Measurements from ENCODE around the gene CDK7.
"Not testable (repeated sequence)": the region's sequence is repeated elsewhere in the genome, so short reads cannot be mapped to it uniquely, and the experiment has no call there.

The CDK7 gene

GRCh38 chr5:69234457-69235268 is at the start of gene CDK7:
Gene CDK7, plus strand, starts transcription at chr5:69234886. Its CDS starts 90 bp downstream, at chr5:69234976.
- peak; percentile 91 for DNase-seq (ENCODE audit: low read depth)

GRCh38 chr5:69187342-69187741 is 47.3 kb upstream of the CDK7 start:
- no peak for DNase-seq (ENCODE audit: low read depth)

GRCh38 chr5:69188811-69189161 is 45.9 kb upstream of the CDK7 start:
- no peak for DNase-seq (ENCODE audit: low read depth)

GRCh38 chr5:69189162-69190086 is 45.3 kb upstream of the CDK7 start, which contains the start of gene CENPH:
Gene CENPH, plus strand, starts transcription at chr5:69189583. Its CDS starts 52 bp downstream, at chr5:69189635.
- DNase-seq (ENCODE audit: low read depth), result peak; percentile 87

- DNase-seq (ENCODE audit: low read depth), result no peak
Measured at GRCh38 chr5:69202497-69202896, 32.2 kb upstream of the CDK7 start.

GRCh38 chr5:69206528-69207190 is 28.0 kb upstream of the CDK7 start:
- DNase-seq (ENCODE audit: low read depth), result no peak

GRCh38 chr5:69209602-69210001 is 25.1 kb upstream of the CDK7 start:
- peak; percentile 21 for DNase-seq (ENCODE audit: low read depth)

- no peak for DNase-seq (ENCODE audit: low read depth)
Measured at GRCh38 chr5:69211200-69211599, 23.5 kb upstream of the CDK7 start.

- no peak for DNase-seq (ENCODE audit: low read depth)
Measured at GRCh38 chr5:69212022-69212421, 22.7 kb upstream of the CDK7 start.

- DNase-seq (ENCODE audit: low read depth), result peak; percentile 56
Measured at GRCh38 chr5:69213513-69214215, 21.0 kb upstream of the CDK7 start.

- no peak for DNase-seq (ENCODE audit: low read depth)
Measured at GRCh38 chr5:69217151-69217511, 17.6 kb upstream of the CDK7 start.

GRCh38 chr5:69217548-69218526 is 16.8 kb upstream of the CDK7 start:
- DNase-seq (ENCODE audit: low read depth), result peak; percentile 92

- DNase-seq (ENCODE audit: low read depth), result no peak
Measured at GRCh38 chr5:69219939-69220338, 14.7 kb upstream of the CDK7 start.

- not testable (repeated sequence) for DNase-seq (ENCODE audit: low read depth)
Measured at GRCh38 chr5:69220371-69220770, 14.3 kb upstream of the CDK7 start.

- not testable (repeated sequence) for DNase-seq (ENCODE audit: low read depth)
Measured at GRCh38 chr5:69220833-69221232, 13.9 kb upstream of the CDK7 start.

- no peak for DNase-seq (ENCODE audit: low read depth)
Measured at GRCh38 chr5:69224520-69224919, 10.2 kb upstream of the CDK7 start.

- no peak for DNase-seq (ENCODE audit: low read depth)
Measured at GRCh38 chr5:69225860-69226259, 8.8 kb upstream of the CDK7 start.

GRCh38 chr5:69230181-69230580 is 4.5 kb upstream of the CDK7 start:
- DNase-seq (ENCODE audit: low read depth), result no peak

- DNase-seq (ENCODE audit: low read depth), result no peak
Measured at GRCh38 chr5:69231281-69231680, 3.4 kb upstream of the CDK7 start.

- DNase-seq (ENCODE audit: low read depth), result peak; percentile 12
Measured at GRCh38 chr5:69231851-69232250, 2.8 kb upstream of the CDK7 start.

- DNase-seq (ENCODE audit: low read depth), result not testable (repeated sequence)
Measured at GRCh38 chr5:69236733-69237132, 2.0 kb downstream of the CDK7 start.
